ENCODE data around the gene KCNIP4.

KCNIP4 gene

GRCh38 chr4:20901851-20902250, 1046.7 kb downstream of the KCNIP4 start:
- Histone ChIP-seq H3K23ac (ENCODE audit: low read length) (no peak overlapping the region), H3K27ac (ENCODE audit: low read depth, low read length) (no peak overlapping the region), H3K79me2 (ENCODE audit: control insufficient read depth, insufficient read depth, low read length) (no peaks in the 10 kb centered on the region), H3K56ac (ENCODE audit: low read length) (no peak overlapping the region), H4K8ac (ENCODE audit: low read depth, low read length) (no peak overlapping the region), H3K18ac (ENCODE audit: low read length) (no peak overlapping the region), H2BK120ac (ENCODE audit: low read depth, low read length) (no peak overlapping the region), H3K36me3 (ENCODE audit: control insufficient read depth, insufficient read depth, low read length) (no peaks in the 10 kb centered on the region), H3K9ac (ENCODE audit: low read length) (no peak overlapping the region), H2BK5ac (ENCODE audit: low read length) (no peak overlapping the region), H3K4me1 (ENCODE audit: control insufficient read depth, low read depth, low read length) (no peaks in the 10 kb centered on the region), H3K79me1 (ENCODE audit: low read length) (no peaks in the 10 kb centered on the region), H3K27me3 (ENCODE audit: insufficient read depth, low read length, poor library complexity) (no peaks in the 10 kb centered on the region), H4K5ac (ENCODE audit: low read length) (no peak overlapping the region), H2AK5ac (ENCODE audit: low read length) (no peak overlapping the region), H3K4me2 (ENCODE audit: low read length) (no peak overlapping the region), H3K4me3 (ENCODE audit: low read length) (no peak overlapping the region), H3K4ac (ENCODE audit: low read depth, low read length) (no peak overlapping the region), H2BK15ac (replicated peaks; ENCODE audit: low read depth) (no peak overlapping the region)
- no peak for DNase-seq
- WGBS (ENCODE audit: extremely low coverage, insufficient coverage, low lambda C conversion rate) = no CpG with 5 or more reads among the region's 1 CpG

- DNase-seq = no peak
- H2BK120ac ChIP-seq (ENCODE audit: low read depth, low read length) = no peak overlapping the region
- H3K79me2 ChIP-seq (ENCODE audit: control insufficient read depth, insufficient read depth, low read length) = no peaks in the 10 kb centered on the region
- H3K4me1 ChIP-seq (ENCODE audit: control insufficient read depth, low read depth, low read length) = no peaks in the 10 kb centered on the region
- no peak overlapping the region for H2AK5ac ChIP-seq (ENCODE audit: low read length)
- H4K5ac ChIP-seq (ENCODE audit: low read length) = no peak overlapping the region
- no peak overlapping the region for H4K8ac ChIP-seq (ENCODE audit: low read depth, low read length)
- H3K27ac ChIP-seq (ENCODE audit: low read depth, low read length) = no peak overlapping the region
- no peak overlapping the region for H3K23ac ChIP-seq (ENCODE audit: low read length)
- H3K79me1 ChIP-seq (ENCODE audit: low read length) = no peaks in the 10 kb centered on the region
- H3K4ac ChIP-seq (ENCODE audit: low read depth, low read length) = no peak overlapping the region
- H3K9ac ChIP-seq (ENCODE audit: low read length) = no peak overlapping the region
- H2BK15ac ChIP-seq (replicated peaks; ENCODE audit: low read depth) = no peak overlapping the region
- H3K36me3 ChIP-seq (ENCODE audit: control insufficient read depth, insufficient read depth, low read length) = no peaks in the 10 kb centered on the region
- H3K4me3 ChIP-seq (ENCODE audit: low read length) = no peak overlapping the region
- H3K4me2 ChIP-seq (ENCODE audit: low read length) = no peak overlapping the region
- no peak overlapping the region for H3K56ac ChIP-seq (ENCODE audit: low read length)
- H3K18ac ChIP-seq (ENCODE audit: low read length) = no peak overlapping the region
- no peak overlapping the region for H2BK5ac ChIP-seq (ENCODE audit: low read length)
- no peaks in the 10 kb centered on the region for H3K27me3 ChIP-seq (ENCODE audit: insufficient read depth, low read length, poor library complexity)
Measured at GRCh38 chr4:20899591-20899990, 1049.0 kb downstream of the KCNIP4 start.

- Histone ChIP-seq H3K9ac (ENCODE audit: low read length) (no peak overlapping the region), H4K8ac (ENCODE audit: low read depth, low read length) (no peak overlapping the region), H2BK15ac (replicated peaks; ENCODE audit: low read depth) (no peak overlapping the region), H3K4ac (ENCODE audit: low read depth, low read length) (no peak overlapping the region), H3K18ac (ENCODE audit: low read length) (no peak overlapping the region), H3K23ac (ENCODE audit: low read length) (no peak overlapping the region), H3K27ac (ENCODE audit: low read depth, low read length) (no peak overlapping the region), H2BK5ac (ENCODE audit: low read length) (no peak overlapping the region), H3K36me3 (ENCODE audit: control insufficient read depth, insufficient read depth, low read length) (no peaks in the 10 kb centered on the region), H3K4me2 (ENCODE audit: low read length) (no peak overlapping the region), H4K5ac (ENCODE audit: low read length) (no peak overlapping the region), H3K4me3 (ENCODE audit: low read length) (no peak overlapping the region), H3K79me1 (ENCODE audit: low read length) (no peaks in the 10 kb centered on the region), H3K27me3 (ENCODE audit: insufficient read depth, low read length, poor library complexity) (no peaks in the 10 kb centered on the region), H3K79me2 (ENCODE audit: control insufficient read depth, insufficient read depth, low read length) (no peaks in the 10 kb centered on the region), H2BK120ac (ENCODE audit: low read depth, low read length) (no peak overlapping the region), H3K56ac (ENCODE audit: low read length) (no peak overlapping the region), H2AK5ac (ENCODE audit: low read length) (no peak overlapping the region), H3K4me1 (ENCODE audit: control insufficient read depth, low read depth, low read length) (no peaks in the 10 kb centered on the region)
- no peak for DNase-seq
- WGBS (ENCODE audit: extremely low coverage, insufficient coverage, low lambda C conversion rate) = no CpG with 5 or more reads among the region's 2 CpGs
Measured at GRCh38 chr4:20895988-20896387, 1052.6 kb downstream of the KCNIP4 start.

GRCh38 chr4:20895208-20895607, 1053.4 kb downstream of the KCNIP4 start:
- H3K4me3 ChIP-seq (ENCODE audit: low read length) = no peak overlapping the region
- H4K8ac ChIP-seq (ENCODE audit: low read depth, low read length) = no peak overlapping the region
- no peak overlapping the region for H2BK120ac ChIP-seq (ENCODE audit: low read depth, low read length)
- no peak overlapping the region for H3K4ac ChIP-seq (ENCODE audit: low read depth, low read length)
- H2BK5ac ChIP-seq (ENCODE audit: low read length) = no peak overlapping the region
- no peak overlapping the region for H3K23ac ChIP-seq (ENCODE audit: low read length)
- no peaks in the 10 kb centered on the region for H3K27me3 ChIP-seq (ENCODE audit: insufficient read depth, low read length, poor library complexity)
- no peak overlapping the region for H3K9ac ChIP-seq (ENCODE audit: low read length)
- H2AK5ac ChIP-seq (ENCODE audit: low read length) = no peak overlapping the region
- DNase-seq = no peak
- H3K27ac ChIP-seq (ENCODE audit: low read depth, low read length) = no peak overlapping the region
- H2BK15ac ChIP-seq (replicated peaks; ENCODE audit: low read depth) = no peak overlapping the region
- no peaks in the 10 kb centered on the region for H3K4me1 ChIP-seq (ENCODE audit: control insufficient read depth, low read depth, low read length)
- no peak overlapping the region for H4K5ac ChIP-seq (ENCODE audit: low read length)
- no peak overlapping the region for H3K4me2 ChIP-seq (ENCODE audit: low read length)
- H3K56ac ChIP-seq (ENCODE audit: low read length) = no peak overlapping the region
- H3K18ac ChIP-seq (ENCODE audit: low read length) = no peak overlapping the region
- no peaks in the 10 kb centered on the region for H3K36me3 ChIP-seq (ENCODE audit: control insufficient read depth, insufficient read depth, low read length)
- no peaks in the 10 kb centered on the region for H3K79me1 ChIP-seq (ENCODE audit: low read length)
- no peaks in the 10 kb centered on the region for H3K79me2 ChIP-seq (ENCODE audit: control insufficient read depth, insufficient read depth, low read length)

GRCh38 chr4:20890761-20891160, 1057.8 kb downstream of the KCNIP4 start:
- H3K79me1 ChIP-seq (ENCODE audit: low read length) = no peaks in the 10 kb centered on the region
- H2BK15ac ChIP-seq (replicated peaks; ENCODE audit: low read depth) = no peak overlapping the region
- no peak overlapping the region for H2BK5ac ChIP-seq (ENCODE audit: low read length)
- no CpG with 5 or more reads among the region's 3 CpGs for WGBS (ENCODE audit: extremely low coverage, insufficient coverage, low lambda C conversion rate)
- no peaks in the 10 kb centered on the region for H3K36me3 ChIP-seq (ENCODE audit: control insufficient read depth, insufficient read depth, low read length)
- H2AK5ac ChIP-seq (ENCODE audit: low read length) = no peak overlapping the region
- no peaks in the 10 kb centered on the region for H3K27me3 ChIP-seq (ENCODE audit: insufficient read depth, low read length, poor library complexity)
- no peaks in the 10 kb centered on the region for H3K4me1 ChIP-seq (ENCODE audit: control insufficient read depth, low read depth, low read length)
- H3K18ac ChIP-seq (ENCODE audit: low read length) = no peak overlapping the region
- H3K4me2 ChIP-seq (ENCODE audit: low read length) = no peak overlapping the region
- no peak overlapping the region for H3K4me3 ChIP-seq (ENCODE audit: low read length)
- H3K4ac ChIP-seq (ENCODE audit: low read depth, low read length) = no peak overlapping the region
- no peak overlapping the region for H4K5ac ChIP-seq (ENCODE audit: low read length)
- H3K27ac ChIP-seq (ENCODE audit: low read depth, low read length) = no peak overlapping the region
- no peak overlapping the region for H2BK120ac ChIP-seq (ENCODE audit: low read depth, low read length)
- no peak overlapping the region for H3K9ac ChIP-seq (ENCODE audit: low read length)
- DNase-seq = no peak
- no peaks in the 10 kb centered on the region for H3K79me2 ChIP-seq (ENCODE audit: control insufficient read depth, insufficient read depth, low read length)
- H3K56ac ChIP-seq (ENCODE audit: low read length) = no peak overlapping the region
- no peak overlapping the region for H4K8ac ChIP-seq (ENCODE audit: low read depth, low read length)
- no peak overlapping the region for H3K23ac ChIP-seq (ENCODE audit: low read length)

- H3K9ac ChIP-seq (ENCODE audit: low read length) = no peak overlapping the region
- WGBS (ENCODE audit: extremely low coverage, insufficient coverage, low lambda C conversion rate) = no CpG with 5 or more reads among the region's 3 CpGs
- H3K56ac ChIP-seq (ENCODE audit: low read length) = no peak overlapping the region
- H3K27ac ChIP-seq (ENCODE audit: low read depth, low read length) = no peak overlapping the region
- no peak overlapping the region for H2BK5ac ChIP-seq (ENCODE audit: low read length)
- no peaks in the 10 kb centered on the region for H3K4me1 ChIP-seq (ENCODE audit: control insufficient read depth, low read depth, low read length)
- H3K23ac ChIP-seq (ENCODE audit: low read length) = no peak overlapping the region
- no peak overlapping the region for H3K4me3 ChIP-seq (ENCODE audit: low read length)
- H3K27me3 ChIP-seq (ENCODE audit: insufficient read depth, low read length, poor library complexity) = no peaks in the 10 kb centered on the region
- H3K79me1 ChIP-seq (ENCODE audit: low read length) = no peaks in the 10 kb centered on the region
- H3K18ac ChIP-seq (ENCODE audit: low read length) = no peak overlapping the region
- H3K36me3 ChIP-seq (ENCODE audit: control insufficient read depth, insufficient read depth, low read length) = no peaks in the 10 kb centered on the region
- no peak overlapping the region for H2BK15ac ChIP-seq (replicated peaks; ENCODE audit: low read depth)
- no peak overlapping the region for H2BK120ac ChIP-seq (ENCODE audit: low read depth, low read length)
- H4K5ac ChIP-seq (ENCODE audit: low read length) = no peak overlapping the region
- DNase-seq = no peak
- H4K8ac ChIP-seq (ENCODE audit: low read depth, low read length) = no peak overlapping the region
- H3K79me2 ChIP-seq (ENCODE audit: control insufficient read depth, insufficient read depth, low read length) = no peaks in the 10 kb centered on the region
- H3K4me2 ChIP-seq (ENCODE audit: low read length) = no peak overlapping the region
- no peak overlapping the region for H2AK5ac ChIP-seq (ENCODE audit: low read length)
- H3K4ac ChIP-seq (ENCODE audit: low read depth, low read length) = no peak overlapping the region
Measured at GRCh38 chr4:20889901-20890300, 1058.7 kb downstream of the KCNIP4 start.
